SKM-1 treated with dmso at 0.1 percent for 144 hours (cell line): ENCODE results near the gene ADARB1.
A peak's percentile ranks its signal among the peaks of the same experiment; 100 is the strongest.

Source experiments
- DNase-seq: peaks from one replicate; lab custom pipeline; 2025; ENCODE audit not compliant: unreplicated experiment; lab: John Stamatoyannopoulos, UW

ADARB1 gene

DNA sequence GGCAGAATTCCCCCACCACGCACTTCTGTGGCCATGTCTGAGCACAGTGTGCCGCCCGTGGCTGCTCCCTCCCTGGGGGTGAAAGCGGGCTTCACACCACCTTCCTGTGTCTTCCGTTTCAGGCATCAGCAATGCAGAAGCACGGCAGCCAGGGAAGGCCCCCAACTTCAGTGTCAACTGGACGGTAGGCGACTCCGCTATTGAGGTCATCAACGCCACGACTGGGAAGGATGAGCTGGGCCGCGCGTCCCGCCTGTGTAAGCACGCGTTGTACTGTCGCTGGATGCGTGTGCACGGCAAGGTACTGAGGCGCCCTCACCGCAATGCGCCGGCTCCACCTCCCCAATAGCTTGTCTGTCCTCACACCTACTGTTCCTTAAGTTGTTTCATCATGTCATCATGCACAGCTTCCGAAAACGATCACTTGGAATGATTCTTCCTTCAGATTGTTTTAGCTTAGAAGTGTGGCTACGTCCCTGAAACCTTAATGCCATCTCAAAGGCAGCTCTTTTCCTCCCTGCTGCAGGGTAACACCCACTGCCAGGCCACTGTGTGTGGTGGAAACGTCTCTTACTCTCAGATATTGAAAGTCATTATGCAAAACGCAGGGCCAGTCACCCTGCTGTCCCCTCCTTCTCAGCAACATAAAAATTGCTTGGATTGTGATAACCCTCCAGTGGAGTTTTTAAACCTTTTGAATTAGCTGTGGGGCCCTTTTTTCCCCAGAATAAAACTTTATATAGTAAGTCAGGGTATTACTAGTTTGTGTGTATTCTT is 146.5 kb downstream of the ADARB1 start:
- DNase-seq: no peak

DNA sequence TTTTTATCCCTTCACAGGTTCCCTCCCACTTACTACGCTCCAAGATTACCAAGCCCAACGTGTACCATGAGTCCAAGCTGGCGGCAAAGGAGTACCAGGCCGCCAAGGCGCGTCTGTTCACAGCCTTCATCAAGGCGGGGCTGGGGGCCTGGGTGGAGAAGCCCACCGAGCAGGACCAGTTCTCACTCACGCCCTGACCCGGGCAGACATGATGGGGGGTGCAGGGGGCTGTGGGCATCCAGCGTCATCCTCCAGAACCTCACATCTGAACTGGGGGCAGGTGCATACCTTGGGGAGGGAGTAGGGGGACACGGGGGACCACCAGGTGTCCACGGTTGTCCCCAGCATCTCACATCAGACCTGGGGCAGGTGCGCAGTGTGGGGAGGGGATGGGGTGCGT is 147.6 kb downstream of the ADARB1 start:
- no peak for DNase-seq

DNA sequence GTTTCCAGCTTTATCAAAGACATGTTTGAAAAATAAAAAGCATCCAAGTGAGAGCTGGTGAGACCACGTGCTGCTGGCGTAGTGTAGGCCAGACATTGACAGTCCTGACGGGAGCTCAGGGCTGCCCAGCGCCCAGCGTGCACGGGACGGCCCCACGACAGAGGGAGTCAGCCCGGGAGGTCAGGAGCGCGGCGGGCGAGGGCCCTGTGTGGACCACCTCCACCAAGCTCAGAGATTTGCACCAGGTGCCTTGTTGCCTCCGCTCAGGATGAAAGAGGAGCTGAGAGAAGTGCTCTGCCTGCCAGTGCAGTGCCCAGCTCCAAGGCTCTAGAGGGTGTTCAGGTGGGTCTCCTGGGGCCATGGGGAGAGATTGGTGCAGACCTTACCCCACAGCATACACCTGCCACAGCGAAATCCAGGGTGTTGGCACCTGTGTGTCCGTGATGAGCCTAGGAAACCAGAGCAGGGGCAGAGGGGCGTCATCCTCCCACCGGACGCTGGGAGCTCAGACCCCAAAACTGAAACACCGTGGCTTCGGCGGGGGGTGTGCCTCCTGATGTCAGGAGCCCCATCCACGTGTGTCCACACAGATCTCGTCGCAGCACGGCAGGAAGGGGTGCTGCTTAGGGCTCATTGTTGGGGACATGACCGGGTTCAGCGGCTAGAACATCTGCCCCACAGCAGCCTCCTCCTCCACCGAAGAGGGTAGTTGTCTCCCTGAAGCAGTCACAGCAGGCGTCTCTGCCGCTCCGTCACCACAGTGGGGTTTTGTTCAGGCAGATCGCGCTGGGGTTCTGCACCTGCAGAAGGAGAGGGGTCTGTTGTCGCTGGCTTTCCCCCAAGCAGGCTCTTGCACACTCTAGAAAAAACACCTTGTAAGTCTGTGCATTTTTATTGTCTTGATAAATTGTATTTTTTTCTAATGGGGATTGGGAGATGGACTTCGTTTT is 149.1 kb downstream of the ADARB1 start:
- DNase-seq: no peak

DNA sequence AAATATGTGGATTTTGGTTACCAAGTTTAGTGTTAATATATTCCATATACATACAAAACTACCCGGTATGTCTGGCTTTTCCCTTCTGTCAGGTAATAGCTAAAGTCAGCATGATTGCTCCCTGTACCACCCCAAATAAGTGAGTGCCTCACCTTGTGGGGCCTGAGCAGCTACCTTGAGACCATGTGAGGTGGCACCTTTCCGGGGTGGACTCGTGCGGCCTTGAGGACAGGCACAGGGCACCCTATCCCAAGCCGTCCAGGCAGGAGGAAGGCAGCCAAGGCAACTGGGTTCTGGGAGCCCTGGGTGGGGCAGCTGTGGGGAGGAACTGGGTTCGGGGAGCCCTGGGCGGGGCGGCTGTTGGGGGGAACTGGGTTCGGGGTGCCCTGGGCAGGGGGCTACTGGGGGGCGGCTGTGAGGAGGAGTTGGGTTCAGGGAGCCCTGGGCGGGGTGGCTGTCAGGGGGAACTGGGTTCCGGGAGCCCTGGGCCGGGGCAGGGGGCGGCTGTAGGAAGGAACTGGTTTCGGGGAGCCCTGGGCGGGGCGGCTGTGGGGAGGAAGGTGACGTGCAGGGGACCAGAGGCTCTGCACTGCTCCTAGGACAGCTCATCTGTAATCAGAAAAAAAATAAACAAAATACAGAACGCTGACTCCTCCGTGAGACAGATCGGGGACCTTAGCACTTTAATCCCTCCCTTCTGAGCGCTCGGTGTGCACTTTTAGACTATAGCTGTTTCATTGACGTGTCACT is 150.0 kb downstream of the ADARB1 start:
- no peak for DNase-seq

DNA sequence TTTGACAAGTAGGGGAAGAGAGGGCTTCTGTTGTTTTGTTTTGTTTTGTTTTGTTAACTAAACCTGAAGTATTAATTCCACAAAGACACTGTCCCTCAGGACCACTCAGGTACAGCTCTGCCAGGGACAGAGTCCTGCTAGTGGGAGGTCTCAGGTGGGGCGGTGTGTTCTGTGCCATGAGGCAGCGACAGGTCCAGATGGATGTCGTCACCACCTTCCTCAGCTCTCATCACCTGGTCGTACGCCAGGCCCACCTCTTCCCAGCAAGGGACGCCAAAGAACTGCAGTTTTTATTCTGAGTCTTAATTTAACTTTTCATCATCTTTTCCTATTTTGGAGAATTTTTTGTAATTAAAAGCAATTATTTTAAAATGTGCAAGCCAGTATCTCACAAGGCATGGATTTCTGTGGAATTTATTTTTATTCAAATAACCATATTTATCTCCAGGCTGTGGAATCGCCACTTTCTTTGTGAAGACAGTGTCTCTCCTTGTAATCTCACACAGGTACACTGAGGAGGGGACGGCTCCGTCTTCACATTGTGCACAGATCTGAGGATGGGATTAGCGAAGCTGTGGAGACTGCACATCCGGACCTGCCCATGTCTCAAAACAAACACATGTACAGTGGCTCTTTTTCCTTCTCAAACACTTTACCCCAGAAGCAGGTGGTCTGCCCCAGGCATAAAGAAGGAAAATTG is 150.8 kb downstream of the ADARB1 start:
- DNase-seq: no peak

DNA sequence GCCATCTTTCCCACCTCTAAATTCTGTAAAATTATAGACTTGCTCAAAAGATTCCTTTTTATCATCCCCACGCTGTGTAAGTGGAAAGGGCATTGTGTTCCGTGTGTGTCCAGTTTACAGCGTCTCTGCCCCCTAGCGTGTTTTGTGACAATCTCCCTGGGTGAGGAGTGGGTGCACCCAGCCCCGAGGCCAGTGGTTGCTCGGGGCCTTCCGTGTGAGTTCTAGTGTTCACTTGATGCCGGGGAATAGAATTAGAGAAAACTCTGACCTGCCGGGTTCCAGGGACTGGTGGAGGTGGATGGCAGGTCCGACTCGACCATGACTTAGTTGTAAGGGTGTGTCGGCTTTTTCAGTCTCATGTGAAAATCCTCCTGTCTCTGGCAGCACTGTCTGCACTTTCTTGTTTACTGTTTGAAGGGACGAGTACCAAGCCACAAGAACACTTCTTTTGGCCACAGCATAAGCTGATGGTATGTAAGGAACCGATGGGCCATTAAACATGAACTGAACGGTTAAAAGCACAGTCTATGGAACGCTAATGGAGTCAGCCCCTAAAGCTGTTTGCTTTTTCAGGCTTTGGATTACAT is 151.5 kb downstream of the ADARB1 start:
- DNase-seq: no peak

DNA sequence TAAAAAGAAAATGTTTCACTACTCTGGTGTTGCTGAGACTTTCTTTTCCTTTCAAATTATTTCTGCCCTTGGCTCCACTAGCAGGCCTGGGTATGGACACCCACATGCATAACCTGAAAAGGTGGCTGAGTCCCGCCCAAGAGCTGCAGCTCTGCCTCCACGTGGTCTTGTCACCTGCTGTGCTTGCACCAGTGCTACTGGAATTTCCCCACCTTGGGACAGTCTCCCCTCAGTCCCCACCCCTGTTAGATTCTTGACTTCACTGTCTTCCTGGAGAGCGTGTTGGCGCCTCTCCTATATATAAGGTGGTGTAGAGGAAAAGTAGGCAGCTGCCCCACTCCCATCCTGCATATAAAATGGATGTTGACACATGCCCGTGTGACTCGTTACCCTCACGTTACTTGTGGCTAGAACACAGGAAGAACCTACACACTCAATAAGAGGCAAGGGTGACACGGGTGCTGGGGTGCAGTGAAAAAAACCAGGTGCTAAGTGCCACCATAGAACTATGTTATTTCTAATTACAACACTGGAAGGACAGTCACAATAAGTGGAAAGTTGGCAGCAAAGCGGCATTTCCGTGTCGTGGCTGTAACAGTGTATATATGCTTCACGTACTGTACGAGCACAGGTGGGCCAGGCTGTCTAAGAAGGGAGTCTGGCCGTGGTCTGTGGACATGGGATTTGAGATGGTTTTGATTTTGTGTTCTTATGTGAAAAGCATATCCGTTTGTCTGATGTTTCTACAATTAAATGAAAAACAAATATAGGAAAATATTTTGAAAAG is 152.4 kb downstream of the ADARB1 start:
- no peak for DNase-seq

DNA sequence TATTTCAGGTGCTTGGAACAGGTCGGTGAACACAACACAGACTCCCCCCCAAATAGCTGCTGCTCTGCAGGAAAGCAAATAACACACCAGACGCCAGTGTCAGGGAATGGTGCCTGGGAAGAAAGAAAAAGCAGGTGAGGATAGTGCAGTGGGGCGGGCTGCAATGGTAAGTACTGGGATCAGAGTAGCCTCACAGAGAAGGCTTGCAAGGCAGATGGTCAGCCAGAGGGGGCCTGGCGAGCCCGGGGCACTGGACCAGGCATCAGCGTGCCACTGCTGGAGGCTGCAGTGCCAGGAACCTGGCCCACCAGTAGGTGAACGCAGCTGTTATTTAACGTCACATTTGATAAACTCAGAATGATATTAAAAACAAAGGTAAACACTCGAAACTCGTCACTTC is 153.4 kb downstream of the ADARB1 start:
- DNase-seq: no peak

DNA sequence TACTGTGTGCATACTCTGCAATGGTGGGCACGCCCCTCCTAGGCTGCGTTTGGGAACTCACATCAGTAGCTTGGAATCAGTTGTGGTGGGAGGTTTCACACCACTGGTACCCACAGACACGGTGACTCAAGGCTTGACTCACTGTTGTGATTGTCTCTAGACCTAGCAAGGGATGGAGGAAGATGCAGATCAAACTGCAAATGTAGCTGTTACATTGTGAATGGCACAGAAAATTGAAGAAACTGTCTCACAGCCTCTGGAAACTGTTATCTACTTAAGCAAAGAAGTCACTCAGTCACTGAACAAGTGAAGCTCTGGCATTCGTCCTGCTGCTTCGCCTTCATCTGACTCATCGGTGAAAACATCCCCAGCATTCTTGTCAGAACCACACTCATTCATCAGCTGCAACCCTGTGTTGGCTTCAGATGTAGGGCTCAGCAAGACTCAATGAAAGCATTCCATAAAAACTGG is 153.8 kb downstream of the ADARB1 start:
- no peak for DNase-seq

DNA sequence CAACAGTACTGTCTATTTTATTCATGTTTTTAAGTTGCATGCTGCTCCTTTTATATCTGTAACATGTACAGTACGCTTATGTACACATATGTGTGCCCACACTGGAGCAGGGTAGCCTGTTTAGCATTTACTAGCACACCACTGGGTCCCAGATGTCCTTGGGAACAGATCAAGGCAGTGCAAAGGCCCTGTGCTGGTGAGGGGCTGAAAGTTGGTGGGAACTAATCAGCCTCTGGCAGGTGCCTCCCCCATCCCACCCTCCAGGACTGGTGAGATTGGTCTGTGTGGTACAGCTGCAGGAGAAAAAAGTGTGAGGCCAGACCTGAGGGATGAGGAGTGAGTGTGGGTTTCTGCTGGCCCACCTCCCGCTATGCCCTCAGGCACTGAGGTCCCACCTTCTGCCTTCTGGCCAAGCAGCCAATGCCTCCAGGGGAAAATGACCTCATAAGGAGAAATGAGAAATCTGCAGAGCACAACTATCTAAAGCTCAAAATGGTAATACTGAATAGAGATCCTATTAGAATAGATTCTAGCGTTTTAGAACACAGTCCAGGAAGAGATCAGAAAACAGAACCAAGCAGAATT is 154.4 kb downstream of the ADARB1 start:
- DNase-seq: no peak

DNA sequence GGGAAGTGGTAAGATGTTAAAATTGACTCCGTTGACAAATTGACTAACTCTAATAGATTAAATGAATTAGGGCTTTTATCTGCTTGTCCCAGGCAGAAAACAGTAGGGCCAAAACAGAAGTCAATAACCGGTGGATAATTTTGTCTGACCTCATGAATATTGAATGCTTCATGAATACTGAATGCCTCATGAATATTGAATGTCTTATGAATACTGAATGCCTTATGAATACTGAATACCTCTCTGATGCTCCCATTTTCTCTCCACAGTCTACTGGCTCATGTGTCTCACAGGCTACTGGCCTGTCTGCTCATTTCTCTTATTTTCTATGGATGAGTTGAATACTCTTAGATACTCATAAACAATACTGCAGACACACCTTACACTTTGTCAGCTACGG is 157.3 kb downstream of the ADARB1 start:
- DNase-seq: no peak

DNA sequence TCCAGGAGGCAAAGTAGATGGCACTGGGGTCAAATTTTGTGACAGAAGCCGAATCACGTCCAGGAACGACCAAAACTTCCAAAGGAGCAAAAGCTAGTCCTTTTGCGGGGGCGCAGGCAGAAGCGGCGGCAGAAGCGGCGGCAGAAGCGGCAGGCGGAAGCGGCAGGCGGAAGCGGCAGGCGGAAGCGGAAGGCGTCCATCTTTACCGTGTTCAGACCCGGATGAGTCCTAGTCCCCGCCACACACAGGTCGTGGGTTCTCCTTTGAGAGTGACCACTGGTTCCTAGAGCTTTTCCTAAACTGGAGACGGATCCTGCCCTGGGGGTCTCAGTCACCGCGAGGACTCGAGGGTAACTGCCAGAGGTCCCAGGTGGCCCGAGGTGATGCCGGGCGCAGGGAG is 159.7 kb downstream of the ADARB1 start:
- DNase-seq: no peak

DNA sequence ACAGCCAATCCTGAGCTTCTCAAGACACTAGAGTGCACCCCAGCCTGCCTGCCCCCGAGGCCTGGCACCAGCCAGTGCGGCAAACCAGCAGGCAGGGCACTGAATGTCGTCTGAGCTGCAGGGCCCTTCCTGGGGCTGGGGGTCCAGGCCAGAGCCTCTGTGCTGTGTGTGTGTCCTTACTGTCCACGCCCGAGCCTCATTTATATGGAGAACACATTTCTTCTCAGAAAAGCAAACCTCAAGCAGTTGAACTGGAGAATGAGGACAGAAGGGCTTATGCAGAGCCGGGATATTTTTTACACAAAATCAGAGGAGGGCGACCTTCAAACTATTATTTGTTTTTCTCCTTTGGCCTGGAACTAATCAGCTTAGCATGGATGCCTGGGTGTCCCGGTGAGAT is 160.6 kb downstream of the ADARB1 start:
- no peak for DNase-seq

DNA sequence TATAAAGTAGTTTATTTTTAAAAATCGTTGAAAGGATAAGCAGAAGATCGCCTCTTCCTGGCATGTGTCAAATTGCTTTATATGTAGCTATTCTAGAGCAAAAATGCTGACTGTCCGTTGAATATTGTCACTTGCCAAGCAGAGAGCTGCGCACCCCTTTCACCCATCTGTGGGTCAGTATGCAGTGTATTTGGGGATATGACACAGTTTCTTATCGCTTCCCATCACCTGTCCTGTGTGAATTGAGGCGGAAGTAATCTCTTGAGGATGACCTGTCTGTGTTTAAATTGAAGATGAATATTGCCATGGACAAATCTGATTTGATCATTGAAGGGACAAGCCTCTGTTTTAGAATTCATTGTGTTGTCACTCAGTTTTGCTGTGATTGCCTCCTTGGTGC is 161.1 kb downstream of the ADARB1 start:
- no peak for DNase-seq

DNA sequence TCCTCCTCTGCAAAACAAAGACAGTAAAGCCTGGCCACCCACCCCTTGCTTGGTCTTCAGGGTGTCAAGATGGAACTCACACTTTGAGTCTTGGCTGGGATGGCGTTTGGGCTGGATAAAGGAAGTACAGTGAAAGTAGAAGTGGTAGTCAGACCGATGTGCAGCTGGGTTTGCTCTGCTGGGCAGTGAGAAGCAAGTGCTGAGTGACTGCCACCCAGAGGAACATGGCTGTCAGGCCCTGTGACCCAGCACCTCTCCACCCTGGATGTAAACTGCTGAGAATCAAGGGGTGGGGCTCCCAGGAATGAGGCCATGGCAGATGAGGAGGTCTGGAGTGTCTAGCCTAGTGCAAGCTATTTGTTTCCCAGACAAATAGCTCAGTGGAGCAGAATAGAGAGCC is 162.1 kb downstream of the ADARB1 start:
- DNase-seq: peak; percentile 16

DNA sequence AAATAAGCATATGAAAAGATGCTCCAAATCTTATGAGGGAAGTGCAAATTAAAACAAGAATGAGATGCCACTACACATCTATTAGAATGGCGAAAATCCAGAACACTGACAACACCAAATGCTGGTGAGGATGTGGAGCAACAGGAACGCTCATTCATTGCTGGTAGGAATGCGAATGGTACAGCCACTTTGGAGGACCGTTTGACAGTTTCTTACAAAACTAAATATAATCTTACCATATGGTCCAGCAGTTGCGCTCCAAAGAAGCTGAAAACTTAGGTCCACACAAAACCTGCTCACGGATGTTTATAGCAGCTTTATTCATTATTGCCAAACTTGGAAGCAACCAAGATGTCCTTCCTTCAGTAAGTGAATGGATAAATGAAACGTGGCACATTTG is 163.0 kb downstream of the ADARB1 start:
- no peak for DNase-seq

DNA sequence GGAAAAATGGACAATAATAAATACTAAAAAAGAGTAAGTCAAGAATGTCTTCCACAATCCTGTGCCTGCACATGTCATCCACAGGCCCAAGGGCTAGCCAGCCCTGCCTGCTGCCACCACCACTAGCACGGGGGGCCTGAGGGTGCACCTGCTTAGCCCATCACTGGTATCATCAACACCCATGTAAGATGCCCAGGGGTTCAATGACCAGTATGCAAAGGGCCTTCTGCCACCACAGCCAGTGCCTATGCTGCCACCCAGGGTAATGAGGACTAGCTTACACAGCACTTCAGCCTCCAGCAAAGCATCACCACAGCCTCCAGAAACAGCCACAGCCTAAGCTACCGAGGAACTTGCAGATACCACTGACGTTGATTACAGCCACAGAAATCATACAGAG is 167.0 kb downstream of the ADARB1 start:
- no peak for DNase-seq

DNA sequence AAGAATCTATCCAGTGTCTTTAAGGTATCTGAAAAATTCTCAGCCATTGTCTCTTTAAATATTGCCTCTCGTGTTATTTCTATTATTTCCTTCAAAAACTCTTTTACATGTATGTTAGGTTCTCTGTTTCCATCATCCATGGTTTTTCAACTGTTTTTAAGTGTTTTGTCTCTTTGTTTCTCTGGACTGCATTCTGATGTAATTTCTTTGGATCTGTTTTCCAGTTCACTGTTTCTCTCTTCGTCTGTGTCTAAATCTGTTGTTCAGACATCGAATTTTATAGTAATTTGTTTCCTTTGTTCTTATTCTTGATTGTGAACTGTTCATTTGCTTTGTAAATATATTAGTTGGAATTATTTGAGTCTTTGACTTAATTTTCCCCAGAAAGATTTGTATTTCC is 169.2 kb downstream of the ADARB1 start:
- no peak for DNase-seq

DNA sequence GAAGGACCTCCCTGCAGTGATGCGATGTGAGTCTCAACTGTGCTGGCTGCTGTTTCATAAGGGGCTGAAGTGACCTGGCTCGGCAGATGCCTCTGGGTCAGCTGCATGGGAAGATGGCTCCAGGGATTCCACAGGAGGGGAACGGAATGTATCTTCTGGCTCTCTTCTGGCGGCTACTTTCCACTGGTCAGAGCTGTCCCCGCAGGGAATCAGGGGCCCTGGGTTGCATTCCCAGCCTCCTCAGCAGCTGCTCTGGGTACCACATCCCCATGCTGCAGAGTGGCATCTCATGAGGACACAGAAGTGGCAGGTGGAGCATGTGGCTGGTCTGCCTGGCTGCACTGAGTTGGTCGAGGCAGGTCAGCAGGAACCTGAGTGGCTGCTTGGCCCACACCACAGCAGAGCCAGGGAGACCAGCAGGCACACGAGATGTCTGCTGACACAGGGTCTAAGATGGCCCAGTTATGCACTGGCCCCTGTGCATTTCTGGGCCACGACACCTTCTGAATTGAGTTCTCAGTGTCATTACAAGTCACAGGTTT is 170.5 kb downstream of the ADARB1 start:
- DNase-seq: no peak
